ENCODE measurements around the gene SSNA1. TPM values are rescaled to one million over a fixed set of nuclear protein-coding genes. Genes with fewer than 3 reads are reported as not detected.

SSNA1 gene
- total and polyA plus RNA-seq, 9 of the 15 experiments (the other 6 are each of a cell fraction or from before 2014, with no cell fraction given): 1.9 to 130 (median 57.1) TPM

GRCh38 chr9:137217276-137218211 is 29.1 kb downstream of the SSNA1 start (continued):
- no peak for TF ChIP-seq TEAD2 (tag; IDR thresholded peaks at IDR 0.05)
- no peak for TF ChIP-seq ZNF311 (CRISPR knock-in tag; IDR thresholded peaks at IDR 0.05)
- TF ChIP-seq SRSF1 (IDR thresholded peaks at IDR 0.05; ENCODE audit: low read depth, low read length): no peak
- no peak for TF ChIP-seq ZNF707 (CRISPR knock-in tag; conservative IDR thresholded peaks at IDR 0.05)
- no peak for TF ChIP-seq DLX4 (CRISPR knock-in tag; IDR thresholded peaks at IDR 0.05)
- TF ChIP-seq CXXC5 (CRISPR knock-in tag; IDR thresholded peaks at IDR 0.05): peak; percentile 70
- TF ChIP-seq MTA2 (IDR thresholded peaks at IDR 0.05; ENCODE audit: low read depth): no peak
- TF ChIP-seq ATF6 (CRISPR knock-in tag; IDR thresholded peaks at IDR 0.05): peak; percentile 75; the same call in 1 of the 2 replicates
- TF ChIP-seq GABPA (tag; conservative IDR thresholded peaks at IDR 0.05; ENCODE audit: low read depth): peak; percentile 86
- no peak for TF ChIP-seq BRCA1 (IDR thresholded peaks at IDR 0.05)
- TF ChIP-seq BRCA1 (CRISPR knock-in tag; IDR thresholded peaks at IDR 0.05): no peak
- no peak for TF ChIP-seq RFX1 (IDR thresholded peaks at IDR 0.05)
- TF ChIP-seq TSC22D4 (tag; IDR thresholded peaks at IDR 0.05): no peak
- TF ChIP-seq EP300 (IDR thresholded peaks at IDR 0.05; ENCODE audit: low read length): no peak
- no peak for TF ChIP-seq ZNF785 (CRISPR knock-in tag; IDR thresholded peaks at IDR 0.05)
- peak in 1 of 2 experiments; percentile 46; a peak in 2 of 4 replicates for TF ChIP-seq TRIM24 (IDR thresholded peaks at IDR 0.05)
- no peak for TF ChIP-seq SLC30A9 (CRISPR knock-in tag; IDR thresholded peaks at IDR 0.05)
- peak in 1 of 2 experiments; percentile 38 for TF ChIP-seq E2F6 (IDR thresholded peaks at IDR 0.05; ENCODE audit: borderline replicate concordance in 1 of 2, extremely low read depth in 1 of 2, insufficient read depth in 1 of 2, insufficient read length in 1 of 2, low read depth in 1 of 2, low read length in 1 of 2, poor library complexity in 1 of 2, severe bottlenecking in 1 of 2)
- no peak for TF ChIP-seq ARID3B (CRISPR knock-in tag; IDR thresholded peaks at IDR 0.05; ENCODE audit: borderline replicate concordance)
- peak; percentile 32 for TF ChIP-seq SAP30 (IDR thresholded peaks at IDR 0.05; ENCODE audit: borderline replicate concordance, insufficient read depth, low read depth, low read length, poor library complexity, severe bottlenecking)
- TF ChIP-seq ZNF695 (CRISPR knock-in tag; IDR thresholded peaks at IDR 0.05): no peak
- 0 out of 2 replicates have a peak, but pooled peaks have one; percentile 23 for TF ChIP-seq HCFC1 (IDR thresholded peaks at IDR 0.05; ENCODE audit: low read depth, low read length)
